ENCODE measurements around the gene SHROOM3.
"Not testable (repeated sequence)": the region's sequence is repeated elsewhere in the genome, so short reads cannot be mapped to it uniquely, and the experiment has no call there.

The SHROOM3 gene

GRCh38 chr4:76430519-76431388 is 4.3 kb upstream of the SHROOM3 start:
- H3K4me1 ChIP-seq (ENCODE audit: insufficient read depth, low read length), result peaks cover 20% of the 10 kb centered on the region
- no peak overlapping the region for H3K9ac ChIP-seq (ENCODE audit: low read depth, low read length)
- no peaks in the 10 kb centered on the region for H3K36me3 ChIP-seq (ENCODE audit: insufficient read depth, low read length)
- no peaks in the 10 kb centered on the region for H3K9me3 ChIP-seq (ENCODE audit: control insufficient read depth, insufficient read depth, low read length)

- H3K4me1 ChIP-seq (ENCODE audit: insufficient read depth, low read length), result peaks cover 25% of the 10 kb centered on the region
- H3K9me3 ChIP-seq (ENCODE audit: control insufficient read depth, insufficient read depth, low read length), result no peaks in the 10 kb centered on the region
- H3K36me3 ChIP-seq (ENCODE audit: insufficient read depth, low read length), result no peaks in the 10 kb centered on the region
- H3K9ac ChIP-seq (ENCODE audit: low read depth, low read length), result peak overlapping the region; percentile 70
These were observed 695 bp downstream of the SHROOM3 start for GRCh38 chr4:76435528-76436319.

DNA sequence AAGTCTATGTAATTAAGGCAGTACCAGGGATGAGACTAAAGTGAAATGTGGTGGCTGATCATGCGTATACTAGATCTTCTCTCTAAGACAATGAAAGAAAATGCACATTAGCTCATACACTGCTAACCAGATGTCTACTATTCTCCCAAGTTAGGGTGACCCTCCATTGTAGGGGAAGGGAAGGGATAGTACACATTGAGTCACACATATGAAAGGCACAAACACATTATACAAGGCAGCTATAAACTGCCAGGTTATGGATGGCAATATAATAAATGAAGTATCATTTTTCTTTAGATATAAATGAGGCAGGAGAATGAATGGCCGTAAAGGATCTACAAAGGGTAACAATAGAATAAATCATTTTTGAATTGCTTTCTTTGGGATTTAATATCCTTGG is 4.5 kb downstream of the SHROOM3 start:
- H3K36me3 ChIP-seq (ENCODE audit: insufficient read depth, low read length), result no peaks in the 10 kb centered on the region
- no peak overlapping the region for H3K9ac ChIP-seq (ENCODE audit: low read depth, low read length)
- no peaks in the 10 kb centered on the region for H3K9me3 ChIP-seq (ENCODE audit: control insufficient read depth, insufficient read depth, low read length)
- peaks cover 17% of the 10 kb centered on the region for H3K4me1 ChIP-seq (ENCODE audit: insufficient read depth, low read length)

- Histone ChIP-seq H3K9me3 (ENCODE audit: control insufficient read depth, insufficient read depth, low read length) (no peaks in the 10 kb centered on the region), H3K4me1 (ENCODE audit: insufficient read depth, low read length) (peaks cover 16% of the 10 kb centered on the region), H3K36me3 (ENCODE audit: insufficient read depth, low read length) (no peaks in the 10 kb centered on the region), H3K9ac (ENCODE audit: low read depth, low read length) (no peak overlapping the region)
These were observed 6.9 kb downstream of the SHROOM3 start for GRCh38 chr4:76441881-76442280.

DNA sequence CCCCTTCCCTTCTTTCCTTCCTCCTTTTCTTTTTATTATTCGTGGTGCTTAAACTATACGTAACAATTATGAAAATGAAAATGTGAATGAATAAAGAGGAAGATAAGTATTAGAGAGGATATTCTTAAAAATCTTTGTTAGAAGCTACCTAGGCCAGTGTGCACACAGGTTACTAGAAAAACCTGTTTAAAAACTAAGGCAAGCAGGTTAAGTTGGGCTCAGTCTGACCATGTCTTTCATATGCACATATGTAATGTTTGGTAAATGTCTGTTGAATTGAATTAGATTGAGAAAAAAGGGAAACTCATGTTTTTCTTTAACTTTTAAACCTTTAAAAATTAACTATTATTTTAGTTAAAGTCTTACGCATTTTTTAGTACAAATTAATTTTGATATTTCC is 7.8 kb downstream of the SHROOM3 start:
- Histone ChIP-seq H3K9ac (ENCODE audit: low read depth, low read length) (no peak overlapping the region), H3K4me1 (ENCODE audit: insufficient read depth, low read length) (peaks cover 11% of the 10 kb centered on the region), H3K36me3 (ENCODE audit: insufficient read depth, low read length) (no peaks in the 10 kb centered on the region), H3K9me3 (ENCODE audit: control insufficient read depth, insufficient read depth, low read length) (no peaks in the 10 kb centered on the region)

DNA sequence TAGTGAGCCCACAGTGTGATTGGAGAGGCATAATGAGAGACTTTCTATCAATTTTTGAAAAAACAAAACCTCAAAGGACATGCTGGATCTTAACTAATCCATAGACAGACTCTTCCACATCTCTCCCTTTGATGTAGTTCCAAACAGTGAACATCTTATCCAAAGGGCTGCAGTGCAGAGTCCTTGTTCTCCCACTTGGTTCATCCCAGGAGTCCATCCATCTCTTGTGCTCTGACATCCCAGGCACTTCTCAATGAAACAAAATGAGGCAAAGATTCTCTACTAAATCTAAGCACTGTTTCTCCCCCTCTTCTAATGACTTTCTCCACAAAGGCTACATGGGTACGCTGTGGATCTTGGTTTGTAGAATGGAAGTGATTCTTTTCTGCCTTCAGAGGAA is 8.3 kb downstream of the SHROOM3 start:
- Histone ChIP-seq H3K9me3 (ENCODE audit: control insufficient read depth, insufficient read depth, low read length) (no peaks in the 10 kb centered on the region), H3K36me3 (ENCODE audit: insufficient read depth, low read length) (no peaks in the 10 kb centered on the region)

GRCh38 chr4:76445911-76446310 is 10.9 kb downstream of the SHROOM3 start:
- Histone ChIP-seq H3K9ac (ENCODE audit: low read depth, low read length) (no peak overlapping the region), H3K36me3 (ENCODE audit: insufficient read depth, low read length) (no peaks in the 10 kb centered on the region), H3K9me3 (ENCODE audit: control insufficient read depth, insufficient read depth, low read length) (no peaks in the 10 kb centered on the region), H3K4me1 (ENCODE audit: insufficient read depth, low read length) (peaks cover 28% of the 10 kb centered on the region)

More for the DNA sequence above, 8.3 kb downstream of the SHROOM3 start:
- H3K9ac ChIP-seq (ENCODE audit: low read depth, low read length), result no peak overlapping the region
- H3K4me1 ChIP-seq (ENCODE audit: insufficient read depth, low read length), result peaks cover 14% of the 10 kb centered on the region

- Histone ChIP-seq H3K9ac (ENCODE audit: low read depth, low read length) (no peak overlapping the region), H3K36me3 (ENCODE audit: insufficient read depth, low read length) (no peaks in the 10 kb centered on the region), H3K4me1 (ENCODE audit: insufficient read depth, low read length) (peaks cover 28% of the 10 kb centered on the region), H3K9me3 (ENCODE audit: control insufficient read depth, insufficient read depth, low read length) (no peaks in the 10 kb centered on the region)
These were observed 12.4 kb downstream of the SHROOM3 start for GRCh38 chr4:76447393-76447851.

- Histone ChIP-seq H3K9ac (ENCODE audit: low read depth, low read length) (no peak overlapping the region), H3K9me3 (ENCODE audit: control insufficient read depth, insufficient read depth, low read length) (no peaks in the 10 kb centered on the region), H3K4me1 (ENCODE audit: insufficient read depth, low read length) (peaks cover 21% of the 10 kb centered on the region), H3K36me3 (ENCODE audit: insufficient read depth, low read length) (no peaks in the 10 kb centered on the region)
These were observed 13.2 kb downstream of the SHROOM3 start for GRCh38 chr4:76448211-76448610.

- H3K9me3 ChIP-seq (ENCODE audit: control insufficient read depth, insufficient read depth, low read length), result no peaks in the 10 kb centered on the region
- peaks cover 17% of the 10 kb centered on the region for H3K4me1 ChIP-seq (ENCODE audit: insufficient read depth, low read length)
- no peaks in the 10 kb centered on the region for H3K36me3 ChIP-seq (ENCODE audit: insufficient read depth, low read length)
- no peak overlapping the region for H3K9ac ChIP-seq (ENCODE audit: low read depth, low read length)
These were observed 14.3 kb downstream of the SHROOM3 start for GRCh38 chr4:76449362-76449767.

DNA sequence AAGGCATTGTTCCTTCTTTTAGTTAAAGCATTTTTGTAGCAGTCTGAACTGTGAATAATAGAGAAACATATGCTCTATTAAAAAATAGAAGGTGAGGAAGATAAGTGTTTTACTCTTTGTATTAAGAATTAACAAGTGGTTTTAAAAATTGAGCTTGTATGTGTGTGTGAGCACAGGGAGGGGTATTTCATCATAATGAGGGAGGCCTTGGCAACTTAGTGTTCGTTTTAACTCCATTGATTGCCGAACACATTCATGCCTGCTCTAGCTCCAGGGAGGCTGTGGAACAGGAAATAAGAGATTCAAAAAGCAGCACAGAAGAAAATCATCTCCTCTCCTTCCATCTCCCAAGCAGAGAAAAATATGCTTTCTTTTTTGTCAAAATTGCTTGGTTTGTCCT is 14.8 kb downstream of the SHROOM3 start:
- H3K36me3 ChIP-seq (ENCODE audit: insufficient read depth, low read length), result no peaks in the 10 kb centered on the region
- no peak overlapping the region for H3K9ac ChIP-seq (ENCODE audit: low read depth, low read length)
- peaks cover 17% of the 10 kb centered on the region for H3K4me1 ChIP-seq (ENCODE audit: insufficient read depth, low read length)
- H3K9me3 ChIP-seq (ENCODE audit: control insufficient read depth, insufficient read depth, low read length), result no peaks in the 10 kb centered on the region

DNA sequence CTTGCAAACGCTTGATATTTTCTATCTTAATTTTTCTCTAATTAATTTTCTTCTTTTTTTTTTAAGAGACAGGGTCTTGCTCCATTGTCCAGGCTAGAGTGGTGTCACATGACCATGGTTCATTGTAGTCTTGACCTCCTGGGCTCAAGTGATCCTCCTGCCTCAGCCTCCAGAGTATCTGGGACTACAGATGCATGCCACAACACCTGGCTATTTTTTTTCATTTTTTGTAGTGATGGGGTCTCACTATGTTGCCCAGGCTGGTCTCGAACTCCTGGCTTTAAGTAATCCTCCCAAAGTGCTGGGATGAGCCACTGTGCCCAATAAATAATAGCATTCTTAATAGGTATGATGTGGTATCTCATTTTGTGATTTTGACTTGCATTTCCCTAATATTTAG is 18.2 kb downstream of the SHROOM3 start:
- Histone ChIP-seq H3K4me1 (ENCODE audit: insufficient read depth, low read length) (peaks cover 23% of the 10 kb centered on the region), H3K36me3 (ENCODE audit: insufficient read depth, low read length) (no peaks in the 10 kb centered on the region), H3K9me3 (ENCODE audit: control insufficient read depth, insufficient read depth, low read length) (no peaks in the 10 kb centered on the region), H3K9ac (ENCODE audit: low read depth, low read length) (no peak overlapping the region)

- H3K9ac ChIP-seq (ENCODE audit: low read depth, low read length); H3K9me3 ChIP-seq (ENCODE audit: control insufficient read depth, insufficient read depth, low read length); H3K36me3 ChIP-seq (ENCODE audit: insufficient read depth, low read length): not testable (repeated sequence)
- peaks cover 28% of the 10 kb centered on the region for H3K4me1 ChIP-seq (ENCODE audit: insufficient read depth, low read length)
These were observed 19.0 kb downstream of the SHROOM3 start for GRCh38 chr4:76454073-76454472.

DNA sequence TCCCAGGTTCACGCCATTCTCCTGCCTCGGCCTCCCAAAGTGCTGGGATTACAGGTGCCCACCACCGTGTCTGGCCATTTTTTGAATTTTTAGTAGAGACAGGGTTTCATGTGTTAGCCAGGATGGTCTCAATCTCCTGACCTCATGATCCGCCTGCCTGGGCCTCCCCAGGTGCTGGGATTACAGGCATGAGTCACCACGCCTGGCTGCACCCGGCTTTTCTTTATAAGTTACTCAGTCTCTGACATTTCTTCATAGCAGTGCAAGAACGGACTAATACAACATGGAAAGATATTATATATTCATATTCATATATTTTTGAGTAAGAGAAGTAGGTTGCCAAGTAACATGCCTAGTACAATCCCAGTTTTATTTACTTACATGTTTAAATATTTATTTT is 22.9 kb downstream of the SHROOM3 start:
- H3K4me1 ChIP-seq (ENCODE audit: insufficient read depth, low read length), result peaks cover 32% of the 10 kb centered on the region
- no peaks in the 10 kb centered on the region for H3K36me3 ChIP-seq (ENCODE audit: insufficient read depth, low read length)
- no peak overlapping the region for H3K9ac ChIP-seq (ENCODE audit: low read depth, low read length)
- peaks cover 10% of the 10 kb centered on the region; the same call in 1 of the 2 replicates for H3K9me3 ChIP-seq (ENCODE audit: control insufficient read depth, insufficient read depth, low read length)

DNA sequence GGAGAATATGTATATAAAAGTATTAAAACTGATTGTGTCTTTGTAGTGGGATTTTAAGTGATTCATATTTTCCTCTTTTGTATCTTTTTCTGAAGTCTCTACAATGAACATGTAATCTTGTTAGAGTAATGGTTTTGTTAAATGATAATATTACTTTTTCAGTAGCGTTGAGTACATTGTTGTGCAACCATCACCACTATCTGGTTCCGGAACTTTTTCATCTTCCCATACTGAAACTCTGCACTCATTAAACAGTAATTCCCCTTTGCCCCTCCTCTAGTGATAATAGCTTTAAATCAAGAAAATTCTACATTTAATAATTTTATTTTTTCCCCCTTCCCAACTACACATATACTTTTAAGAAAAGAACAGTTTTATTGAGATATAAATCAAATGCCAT is 23.3 kb downstream of the SHROOM3 start:
- Histone ChIP-seq H3K9ac (ENCODE audit: low read depth, low read length) (peak overlapping the region; percentile 30; the same call in 1 of the 2 replicates), H3K4me1 (ENCODE audit: insufficient read depth, low read length) (peaks cover 32% of the 10 kb centered on the region), H3K9me3 (ENCODE audit: control insufficient read depth, insufficient read depth, low read length) (peaks cover 14% of the 10 kb centered on the region)

More for the DNA sequence above, 23.3 kb downstream of the SHROOM3 start:
- no peaks in the 10 kb centered on the region for H3K36me3 ChIP-seq (ENCODE audit: insufficient read depth, low read length)

Data from ES-I3 (cell line).